ENCODE data around the gene TEC. TPM values are rescaled to one million over a fixed set of nuclear protein-coding genes. Genes with fewer than 3 reads are reported as not detected.

Gene TEC
- total and polyA plus RNA-seq, 9 of the 15 experiments (the other 6 are each of a cell fraction or from before 2014, with no cell fraction given): 5.3 to 14.7 (median 8.8) TPM

DNA sequence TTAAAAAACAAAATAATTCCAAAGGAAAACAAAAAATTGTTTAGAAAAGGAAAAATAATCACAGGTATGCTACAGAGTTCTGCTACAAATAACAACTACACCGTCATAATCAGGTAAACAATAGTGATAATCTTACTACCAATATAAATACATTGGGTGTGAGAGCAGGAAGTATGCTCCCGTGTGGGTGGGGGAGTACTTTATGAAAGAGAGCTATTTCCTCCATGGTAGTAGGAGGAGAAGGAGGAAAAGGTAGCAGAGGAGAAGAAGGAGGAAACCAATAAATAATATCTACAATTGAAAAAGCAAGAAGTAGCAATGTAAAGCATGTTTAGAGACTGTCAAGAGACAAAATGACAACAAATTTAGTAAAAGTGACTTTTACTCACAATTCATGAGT lies 35.1 kb downstream of the TEC start:
- DNase-seq (ENCODE audit: extremely low read depth in 1 of 4, low spot score in 3 of 4) (peak in 1 of 4 experiments; percentile 29), ATAC-seq (peak; percentile 58), FAIRE-seq (peak; percentile 29)
- in situ Hi-C loops (cut with MboI) (no loop called here), intact Hi-C loops (cut with micrococcal nuclease) (no loop called here)
- no TSS peak for BruUV-seq (replicated peaks)
- H3K9me3 ChIP-seq (replicated peaks; ENCODE audit: control insufficient read depth, insufficient read depth, low read depth, low read length): no peaks in the 10 kb centered on the region
- peaks cover 86% of the 10 kb centered on the region for H3K79me2 ChIP-seq (ENCODE audit: control insufficient read depth, insufficient read depth, low read length)
- 0 out of 2 replicates have a peak overlapping the region, but pooled peaks have one; percentile 9 for H3K4me2 ChIP-seq (ENCODE audit: insufficient read depth, low read length)
- no peaks in the 10 kb centered on the region for H3K27me3 ChIP-seq (ENCODE audit: control insufficient read depth in 2 of 2, insufficient read depth in 2 of 2, low read length in 2 of 2)
- ChIA-PET POLR2A (interaction anchor here (0.8 to 2.0 kb wide), 3 partner anchors 9 to 31 kb away, joined by 3 to 6 read pairs (median 4); no protein-coding TSS in a partner anchor), CTCF (ENCODE audit: low intra/inter-chr PET ratio) (no interaction called here)
- H3K4me1 ChIP-seq (replicated peaks in 1 of 2; ENCODE audit: control insufficient read depth in 2 of 2, insufficient read depth in 2 of 2, low read length in 2 of 2): peaks cover 0 to 33% of the 10 kb centered on the region in 2 experiments; a peak in 3 of 5 replicates
- H2AFZ ChIP-seq (ENCODE audit: low read depth, low read length): no peak overlapping the region
- WGBS (ENCODE audit: insufficient coverage, low coverage, missing lambda C conversion rate): 4% methylated on average over 2 of the region's 2 CpGs
- H4K20me1 ChIP-seq (replicated peaks; ENCODE audit: control insufficient read depth, insufficient read depth, low read length): no peaks in the 10 kb centered on the region
- no peaks in the 10 kb centered on the region; the same call in 2 of the 3 replicates for H3K36me3 ChIP-seq (ENCODE audit: control insufficient read depth, insufficient read depth, low read length)
- H3K9me1 ChIP-seq (ENCODE audit: control insufficient read depth, insufficient read depth, low read length): no peaks in the 10 kb centered on the region
- H3K4me3 ChIP-seq: no peak overlapping the region
- H3K27ac ChIP-seq (ENCODE audit: extremely low read depth, low read depth, low read length): peak overlapping the region; percentile 36; the same call in 1 of the 3 replicates
- H3K9ac ChIP-seq (ENCODE audit: insufficient read depth in 1 of 2, low read depth in 2 of 2, low read length in 2 of 2): no peak overlapping the region; a peak in 1 of 4 replicates
- TF ChIP-seq, protein P1, sequence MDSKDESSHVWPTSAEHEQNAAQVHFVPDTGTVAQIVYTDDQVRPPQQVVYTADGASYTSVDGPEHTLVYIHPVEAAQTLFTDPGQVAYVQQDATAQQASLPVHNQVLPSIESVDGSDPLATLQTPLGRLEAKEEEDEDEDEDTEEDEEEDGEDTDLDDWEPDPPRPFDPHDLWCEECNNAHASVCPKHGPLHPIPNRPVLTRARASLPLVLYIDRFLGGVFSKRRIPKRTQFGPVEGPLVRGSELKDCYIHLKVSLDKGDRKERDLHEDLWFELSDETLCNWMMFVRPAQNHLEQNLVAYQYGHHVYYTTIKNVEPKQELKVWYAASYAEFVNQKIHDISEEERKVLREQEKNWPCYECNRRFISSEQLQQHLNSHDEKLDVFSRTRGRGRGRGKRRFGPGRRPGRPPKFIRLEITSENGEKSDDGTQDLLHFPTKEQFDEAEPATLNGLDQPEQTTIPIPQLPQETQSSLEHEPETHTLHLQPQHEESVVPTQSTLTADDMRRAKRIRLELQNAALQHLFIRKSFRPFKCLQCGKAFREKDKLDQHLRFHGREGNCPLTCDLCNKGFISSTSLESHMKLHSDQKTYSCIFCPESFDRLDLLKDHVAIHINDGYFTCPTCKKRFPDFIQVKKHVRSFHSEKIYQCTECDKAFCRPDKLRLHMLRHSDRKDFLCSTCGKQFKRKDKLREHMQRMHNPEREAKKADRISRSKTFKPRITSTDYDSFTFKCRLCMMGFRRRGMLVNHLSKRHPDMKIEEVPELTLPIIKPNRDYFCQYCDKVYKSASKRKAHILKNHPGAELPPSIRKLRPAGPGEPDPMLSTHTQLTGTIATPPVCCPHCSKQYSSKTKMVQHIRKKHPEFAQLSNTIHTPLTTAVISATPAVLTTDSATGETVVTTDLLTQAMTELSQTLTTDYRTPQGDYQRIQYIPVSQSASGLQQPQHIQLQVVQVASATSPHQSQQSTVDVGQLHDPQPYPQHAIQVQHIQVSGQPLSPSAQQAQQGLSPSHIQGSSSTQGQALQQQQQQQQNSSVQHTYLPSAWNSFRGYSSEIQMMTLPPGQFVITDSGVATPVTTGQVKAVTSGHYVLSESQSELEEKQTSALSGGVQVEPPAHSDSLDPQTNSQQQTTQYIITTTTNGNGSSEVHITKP (IDR thresholded peaks at IDR 0.05; ENCODE audit: partially characterized antibody): peak; percentile 17
- TF ChIP-seq TAF1 (IDR thresholded peaks at IDR 0.05; ENCODE audit: control insufficient read depth, extremely low read depth, insufficient read depth, low read length, severe bottlenecking) (no peak), ETV6 (IDR thresholded peaks at IDR 0.05; ENCODE audit: borderline replicate concordance in 1 of 2, low read depth in 2 of 2, low read length in 1 of 2) (peak; percentile 60 to 64; a peak in 2 of 4 replicates), ETV6 (CRISPR knock-in tag; IDR thresholded peaks at IDR 0.05; ENCODE audit: borderline replicate concordance) (no peak), DPF2 (IDR thresholded peaks at IDR 0.05) (peak; percentile 44; the same call in 1 of the 2 replicates), ETV1 (tag; conservative IDR thresholded peaks at IDR 0.05; ENCODE audit: low read depth) (peak; percentile 10; the same call in 1 of the 2 replicates)
- TF ChIP-seq, protein P2, sequence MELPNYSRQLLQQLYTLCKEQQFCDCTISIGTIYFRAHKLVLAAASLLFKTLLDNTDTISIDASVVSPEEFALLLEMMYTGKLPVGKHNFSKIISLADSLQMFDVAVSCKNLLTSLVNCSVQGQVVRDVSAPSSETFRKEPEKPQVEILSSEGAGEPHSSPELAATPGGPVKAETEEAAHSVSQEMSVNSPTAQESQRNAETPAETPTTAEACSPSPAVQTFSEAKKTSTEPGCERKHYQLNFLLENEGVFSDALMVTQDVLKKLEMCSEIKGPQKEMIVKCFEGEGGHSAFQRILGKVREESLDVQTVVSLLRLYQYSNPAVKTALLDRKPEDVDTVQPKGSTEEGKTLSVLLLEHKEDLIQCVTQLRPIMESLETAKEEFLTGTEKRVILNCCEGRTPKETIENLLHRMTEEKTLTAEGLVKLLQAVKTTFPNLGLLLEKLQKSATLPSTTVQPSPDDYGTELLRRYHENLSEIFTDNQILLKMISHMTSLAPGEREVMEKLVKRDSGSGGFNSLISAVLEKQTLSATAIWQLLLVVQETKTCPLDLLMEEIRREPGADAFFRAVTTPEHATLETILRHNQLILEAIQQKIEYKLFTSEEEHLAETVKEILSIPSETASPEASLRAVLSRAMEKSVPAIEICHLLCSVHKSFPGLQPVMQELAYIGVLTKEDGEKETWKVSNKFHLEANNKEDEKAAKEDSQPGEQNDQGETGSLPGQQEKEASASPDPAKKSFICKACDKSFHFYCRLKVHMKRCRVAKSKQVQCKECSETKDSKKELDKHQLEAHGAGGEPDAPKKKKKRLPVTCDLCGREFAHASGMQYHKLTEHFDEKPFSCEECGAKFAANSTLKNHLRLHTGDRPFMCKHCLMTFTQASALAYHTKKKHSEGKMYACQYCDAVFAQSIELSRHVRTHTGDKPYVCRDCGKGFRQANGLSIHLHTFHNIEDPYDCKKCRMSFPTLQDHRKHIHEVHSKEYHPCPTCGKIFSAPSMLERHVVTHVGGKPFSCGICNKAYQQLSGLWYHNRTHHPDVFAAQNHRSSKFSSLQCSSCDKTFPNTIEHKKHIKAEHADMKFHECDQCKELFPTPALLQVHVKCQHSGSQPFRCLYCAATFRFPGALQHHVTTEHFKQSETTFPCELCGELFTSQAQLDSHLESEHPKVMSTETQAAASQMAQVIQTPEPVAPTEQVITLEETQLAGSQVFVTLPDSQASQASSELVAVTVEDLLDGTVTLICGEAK (IDR thresholded peaks at IDR 0.05): 0 out of 2 replicates have a peak, but pooled peaks have one; percentile 30
- TF ChIP-seq, protein P2 (CRISPR knock-in tag; IDR thresholded peaks at IDR 0.05): no peak

All from K562 (cell line).